Body of pancreas (tissue), 4 donors: ENCODE measurements around the gene DNMBP.
"Not testable (repeated sequence)": the region's sequence is repeated elsewhere in the genome, so short reads cannot be mapped to it uniquely, and the experiment has no call there.

Source experiments
- POLR2A ChIP-seq, 3 donors: fragments of 450-650 bp; IDR thresholded peaks; one replicate each; pipeline ENCODE4 v1.6.1; 2016; ENCODE audit warnings: antibody characterized with exemption in 3 of 3, mild to moderate bottlenecking in 2 of 3
- TF ChIP-seq, protein P1 (sequence below), 7 experiments: fragments of 450-650 bp in 4 of 7; fragments of 200-600 bp in 3 of 7; sonication (generic) in 3 of 7; IDR thresholded peaks; one replicate each; pipeline ENCODE4 v1.5.1; 2016 to 2019; ENCODE audit warnings: antibody characterized with exemption in 7 of 7

DNA sequence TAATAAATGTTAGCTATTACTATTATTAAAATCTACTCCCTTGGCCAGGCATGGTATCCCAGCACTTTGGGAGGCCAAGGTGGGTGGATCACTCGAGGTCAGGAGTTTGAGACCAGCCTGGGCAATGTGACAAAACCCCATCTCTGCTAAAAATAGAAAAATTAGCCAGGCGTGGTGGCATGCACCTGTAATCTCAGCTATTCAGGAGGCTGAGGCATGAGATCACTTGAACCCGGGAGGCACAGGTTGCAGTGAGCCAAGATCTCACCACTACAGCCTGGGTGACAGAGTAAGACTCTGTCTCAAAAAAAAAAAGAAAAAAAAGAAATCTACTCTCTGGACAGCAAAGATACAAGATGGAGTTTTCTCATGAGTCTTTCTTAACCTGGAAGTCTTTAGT, 56.2 kb downstream of the DNMBP start:
- TF ChIP-seq, protein P1, sequence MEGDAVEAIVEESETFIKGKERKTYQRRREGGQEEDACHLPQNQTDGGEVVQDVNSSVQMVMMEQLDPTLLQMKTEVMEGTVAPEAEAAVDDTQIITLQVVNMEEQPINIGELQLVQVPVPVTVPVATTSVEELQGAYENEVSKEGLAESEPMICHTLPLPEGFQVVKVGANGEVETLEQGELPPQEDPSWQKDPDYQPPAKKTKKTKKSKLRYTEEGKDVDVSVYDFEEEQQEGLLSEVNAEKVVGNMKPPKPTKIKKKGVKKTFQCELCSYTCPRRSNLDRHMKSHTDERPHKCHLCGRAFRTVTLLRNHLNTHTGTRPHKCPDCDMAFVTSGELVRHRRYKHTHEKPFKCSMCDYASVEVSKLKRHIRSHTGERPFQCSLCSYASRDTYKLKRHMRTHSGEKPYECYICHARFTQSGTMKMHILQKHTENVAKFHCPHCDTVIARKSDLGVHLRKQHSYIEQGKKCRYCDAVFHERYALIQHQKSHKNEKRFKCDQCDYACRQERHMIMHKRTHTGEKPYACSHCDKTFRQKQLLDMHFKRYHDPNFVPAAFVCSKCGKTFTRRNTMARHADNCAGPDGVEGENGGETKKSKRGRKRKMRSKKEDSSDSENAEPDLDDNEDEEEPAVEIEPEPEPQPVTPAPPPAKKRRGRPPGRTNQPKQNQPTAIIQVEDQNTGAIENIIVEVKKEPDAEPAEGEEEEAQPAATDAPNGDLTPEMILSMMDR (IDR thresholded peaks at IDR 0.05) = not testable (repeated sequence)
- TF ChIP-seq POLR2A (IDR thresholded peaks at IDR 0.05) = not testable (repeated sequence)
